ENCODE results near the gene ZSWIM7.

- TF ChIP-seq EZH2 (optimal IDR thresholded peaks at IDR 0.05; ENCODE audit: low read depth, low read length): no peak
- no peak for TF ChIP-seq CTCF (IDR thresholded peaks at IDR 0.05; ENCODE audit: low read length)
- no peak for TF ChIP-seq EZH2phosphoT487 (IDR thresholded peaks at IDR 0.05; ENCODE audit: low read length)
These were observed 36.8 kb upstream of the ZSWIM7 start for GRCh38 chr17:16036261-16036660.

Measured in MM.1S (cell line).